ENCODE data around the gene NKG7.

NKG7 gene

GRCh38 chr19:51326216-51327065 is 46.0 kb downstream of the NKG7 start:
- TF ChIP-seq CTCF (IDR thresholded peaks at IDR 0.05; ENCODE audit: low read depth, low read length): no peak

GRCh38 chr19:51325161-51325976 is 47.1 kb downstream of the NKG7 start:
- no peak for TF ChIP-seq CTCF (IDR thresholded peaks at IDR 0.05; ENCODE audit: low read depth, low read length)
- no peak overlapping the region for H3K4me3 ChIP-seq (replicated peaks in 1 of 2; ENCODE audit: low read depth in 2 of 2, low read length in 2 of 2)
- no peak for DNase-seq (ENCODE audit: low read depth in 2 of 2)

More at GRCh38 chr19:51326216-51327065, 46.0 kb downstream of the NKG7 start:
- DNase-seq (ENCODE audit: low read depth in 2 of 2): no peak
- H3K4me3 ChIP-seq (replicated peaks in 1 of 2; ENCODE audit: low read depth in 2 of 2, low read length in 2 of 2): no peak overlapping the region

GRCh38 chr19:51324167-51324481 is 48.3 kb downstream of the NKG7 start:
- DNase-seq (ENCODE audit: low read depth in 2 of 2): peak; percentile 17 to 20
- H3K4me3 ChIP-seq (replicated peaks in 1 of 2; ENCODE audit: low read depth in 2 of 2, low read length in 2 of 2): no peak overlapping the region
- TF ChIP-seq CTCF (IDR thresholded peaks at IDR 0.05; ENCODE audit: low read depth, low read length): no peak

GRCh38 chr19:51323481-51324166 is 48.8 kb downstream of the NKG7 start:
- H3K4me3 ChIP-seq (replicated peaks in 1 of 2; ENCODE audit: low read depth in 2 of 2, low read length in 2 of 2): no peak overlapping the region
- peak in 1 of 2 donors; percentile 16 for DNase-seq (ENCODE audit: low read depth in 2 of 2)
- TF ChIP-seq CTCF (IDR thresholded peaks at IDR 0.05; ENCODE audit: low read depth, low read length): no peak

GRCh38 chr19:51321799-51322198 is 50.7 kb downstream of the NKG7 start:
- TF ChIP-seq CTCF (IDR thresholded peaks at IDR 0.05; ENCODE audit: low read depth, low read length): no peak
- H3K4me3 ChIP-seq (replicated peaks in 1 of 2; ENCODE audit: low read depth in 2 of 2, low read length in 2 of 2): no peak overlapping the region
- no peak for DNase-seq (ENCODE audit: low read depth in 2 of 2)

Data from cardiac fibroblast (primary cell).